Activated T-helper 2 cell treated with anti-CD3 and anti-CD28 coated beads, Interferon-gamma antibody, Interleukin-2, Interleukin-4, amounts not matched to agents 10 μg/mL and 5 μg/mL and 100 μg/mL, durations not matched to agents 14 hours and 24 hours and 36 hours (primary cell): ENCODE results near the gene CD200. TPM values are rescaled to one million over a fixed set of nuclear protein-coding genes. Genes with fewer than 3 reads are reported as not detected.
A peak's percentile ranks its signal among the peaks of the same experiment; 100 is the strongest.
"Not testable (repeated sequence)": the region's sequence is repeated elsewhere in the genome, so short reads cannot be mapped to it uniquely, and the experiment has no call there.

ENCODE experiments used
- DNase-seq: peaks from one replicate; pipeline ENCODE4 v3.0.0; 2021; ENCODE audit warnings: low spot score
- H3K27ac Mint-ChIP-seq: one replicate; pipeline ENCODE4 v1.8.0; 2021; ENCODE audit warnings: mixed read lengths
- H3K27me3 Mint-ChIP-seq: one replicate; pipeline ENCODE4 v1.8.0; 2021; ENCODE audit warnings: low read depth, mixed read lengths
- H3K36me3 Mint-ChIP-seq: one replicate; pipeline ENCODE4 v1.8.0; 2021; ENCODE audit warnings: low read depth, mixed read lengths
- H3K4me1 Mint-ChIP-seq: one replicate; pipeline ENCODE4 v1.8.0; 2021; ENCODE audit warnings: low read depth, mixed read lengths
- H3K4me3 Mint-ChIP-seq: one replicate; pipeline ENCODE4 v1.8.0; 2021; ENCODE audit warnings: low read depth, mild to moderate bottlenecking, moderate library complexity, mixed read lengths
- H3K9me3 Mint-ChIP-seq: one replicate; pipeline ENCODE4 v1.8.0; 2021; ENCODE audit warnings: mixed read lengths
- intact Hi-C: fragments of 100-400 bp; cut with micrococcal nuclease; formaldehyde crosslinking; loops from one replicate; pipeline ENCODE4 v1.15.1; 2023
- total RNA-seq: library from RNA; stranded (reverse); gene quantifications from 2 replicates; pipeline ENCODE4 v1.2.3, GENCODE V29; 2022

Gene CD200
- total RNA-seq, 1 donor from 2014 or later, result 60.3 TPM

- H3K27ac Mint-ChIP-seq, intact Hi-C loops, H3K36me3 Mint-ChIP-seq, H3K9me3 Mint-ChIP-seq, H3K4me3 Mint-ChIP-seq, DNase-seq, H3K27me3 Mint-ChIP-seq: not testable (repeated sequence)
- peaks cover 21% of the 10 kb centered on the region for H3K4me1 Mint-ChIP-seq
These were observed 67.4 kb downstream of the CD200 start for GRCh38 chr3:112400317-112400716.

GRCh38 chr3:112401617-112402016 lies 68.7 kb downstream of the CD200 start:
- Mint-ChIP-seq H3K27ac (no peak overlapping the region), H3K36me3 (peaks cover 2% of the 10 kb centered on the region), H3K4me3 (no peak overlapping the region), H3K9me3 (no peaks in the 10 kb centered on the region), H3K4me1 (peaks cover 17% of the 10 kb centered on the region), H3K27me3 (no peaks in the 10 kb centered on the region)
- DNase-seq, result no peak
- intact Hi-C loops, result no loop called here

- Mint-ChIP-seq H3K4me1 (peaks cover 26% of the 10 kb centered on the region), H3K27me3 (no peaks in the 10 kb centered on the region), H3K4me3 (no peak overlapping the region), H3K36me3 (no peaks in the 10 kb centered on the region), H3K27ac (no peak overlapping the region), H3K9me3 (no peaks in the 10 kb centered on the region)
- intact Hi-C loops, result no loop called here
- DNase-seq, result no peak
These were observed 70.1 kb downstream of the CD200 start for GRCh38 chr3:112403103-112403502.

GRCh38 chr3:112404924-112405549 lies 72.1 kb downstream of the CD200 start:
- H3K9me3 Mint-ChIP-seq, H3K36me3 Mint-ChIP-seq, H3K4me3 Mint-ChIP-seq, intact Hi-C loops, DNase-seq, H3K27me3 Mint-ChIP-seq: not testable (repeated sequence)
- H3K4me1 Mint-ChIP-seq, result peaks cover 31% of the 10 kb centered on the region
- peak overlapping the region; percentile 7 for H3K27ac Mint-ChIP-seq

GRCh38 chr3:112405845-112406244 lies 72.9 kb downstream of the CD200 start:
- H3K4me1 Mint-ChIP-seq, result peaks cover 28% of the 10 kb centered on the region

GRCh38 chr3:112407214-112407887 lies 74.4 kb downstream of the CD200 start:
- intact Hi-C loops, result loop anchor here (1.0 kb wide), 2 partner anchors 22 to 53 kb away; no protein-coding TSS in a partner anchor
- Mint-ChIP-seq H3K27ac (peak overlapping the region; percentile 68), H3K4me3 (no peak overlapping the region)

More at GRCh38 chr3:112405845-112406244, 72.9 kb downstream of the CD200 start:
- intact Hi-C loops, result no loop called here
- H3K36me3 Mint-ChIP-seq, result no peaks in the 10 kb centered on the region
- no peak overlapping the region for H3K4me3 Mint-ChIP-seq
- H3K27me3 Mint-ChIP-seq, result peaks cover 6% of the 10 kb centered on the region
- H3K9me3 Mint-ChIP-seq, result no peaks in the 10 kb centered on the region
- DNase-seq, result no peak
- no peak overlapping the region for H3K27ac Mint-ChIP-seq

GRCh38 chr3:112407888-112408702 lies 75.1 kb downstream of the CD200 start:
- H3K4me1 Mint-ChIP-seq, result peaks cover 36% of the 10 kb centered on the region
- H3K9me3 Mint-ChIP-seq, result no peaks in the 10 kb centered on the region
- intact Hi-C loops, result loop anchor here (1.0 to 2.0 kb wide), 3 partner anchors 23 to 52 kb away; no protein-coding TSS in a partner anchor
- H3K27me3 Mint-ChIP-seq, result peaks cover 6% of the 10 kb centered on the region
- no peak overlapping the region for H3K4me3 Mint-ChIP-seq
- no peak for DNase-seq
- H3K36me3 Mint-ChIP-seq, result no peaks in the 10 kb centered on the region
- peak overlapping the region; percentile 55 for H3K27ac Mint-ChIP-seq

More at GRCh38 chr3:112407214-112407887, 74.4 kb downstream of the CD200 start:
- Mint-ChIP-seq H3K4me1 (peaks cover 29% of the 10 kb centered on the region), H3K9me3 (no peaks in the 10 kb centered on the region), H3K36me3 (no peaks in the 10 kb centered on the region), H3K27me3 (peaks cover 6% of the 10 kb centered on the region)
- DNase-seq, result no peak

- no peaks in the 10 kb centered on the region for H3K36me3 Mint-ChIP-seq
- intact Hi-C loops, result loop anchor here (2.0 kb wide), 1 partner anchor 28 kb away; no protein-coding TSS in a partner anchor
- peaks cover 6% of the 10 kb centered on the region for H3K27me3 Mint-ChIP-seq
- H3K27ac Mint-ChIP-seq, result no peak overlapping the region
- DNase-seq, result no peak
- H3K4me3 Mint-ChIP-seq, result no peak overlapping the region
- no peaks in the 10 kb centered on the region for H3K9me3 Mint-ChIP-seq
- peaks cover 39% of the 10 kb centered on the region for H3K4me1 Mint-ChIP-seq
These were observed 76.1 kb downstream of the CD200 start for GRCh38 chr3:112409041-112409440.

- DNase-seq, result no peak
- H3K4me3 Mint-ChIP-seq, result no peak overlapping the region
- peaks cover 6% of the 10 kb centered on the region for H3K27me3 Mint-ChIP-seq
- no peak overlapping the region for H3K27ac Mint-ChIP-seq
- intact Hi-C loops, result no loop called here
- peaks cover 8% of the 10 kb centered on the region for H3K9me3 Mint-ChIP-seq
- no peaks in the 10 kb centered on the region for H3K36me3 Mint-ChIP-seq
- peaks cover 29% of the 10 kb centered on the region for H3K4me1 Mint-ChIP-seq
These were observed 78.5 kb downstream of the CD200 start for GRCh38 chr3:112411425-112411824.

Other genes starting within 250 kb of the CD200 start
- gene C3orf52, start 246.8 kb upstream of the CD200 start, total RNA-seq, result 11.7 and 13.3 TPM in 2 replicates
- 1.6 and 1.9 TPM in 2 replicates for gene GCSAM, start 199.9 kb upstream of the CD200 start, total RNA-seq
- gene SLC9C1, start 38.9 kb upstream of the CD200 start, total RNA-seq, result 0.37 TPM in 1 of 2 replicates, not detected in the other
- 31.1 and 35.7 TPM in 2 replicates for gene BTLA, start 166.3 kb downstream of the CD200 start, total RNA-seq
- 61.1 and 61.6 TPM in 2 replicates for gene ATG3, start 228.8 kb downstream of the CD200 start, total RNA-seq
- 12.6 and 17.8 TPM in 2 replicates for gene SLC35A5, start 228.9 kb downstream of the CD200 start, total RNA-seq